WTC11 (cell line): ENCODE data around the gene RPP38. TPM values are rescaled to one million over a fixed set of nuclear protein-coding genes. Genes with fewer than 3 reads are reported as not detected.

Source experiments
- ATAC-seq: fragments of 200-7000 bp; cut with Tn5 transposase; 2 replicates; pipeline ENCODE4 v1.10.0; 2021; ENCODE audit warnings: mild to moderate bottlenecking, moderate library complexity
- CTCF ChIA-PET: fragments of 300-600 bp; sonication (Branson Sonifier 250); formaldehyde crosslinking; loops from one replicate; lab custom pipeline; 2021; ENCODE audit warnings: antibody characterized with exemption; lab: Charles Lee
- POLR2A ChIA-PET: fragments of 350-600 bp; sonication (Branson Sonifier 250); formaldehyde crosslinking; loops from one replicate; lab custom pipeline; 2021; ENCODE audit warnings: antibody characterized with exemption; lab: Charles Lee
- DNase-seq: peaks from one replicate; pipeline ENCODE4 v3.0.0; 2021; ENCODE audit warnings: low spot score
- H3K27ac Mint-ChIP-seq: 2 replicates; pipeline ENCODE4 v1.8.0; 2021; ENCODE audit warnings: mixed read lengths
- H3K27me3 Mint-ChIP-seq: 2 replicates; pipeline ENCODE4 v1.8.0; 2021; ENCODE audit warnings: low read depth, mild to moderate bottlenecking, moderate library complexity, mixed read lengths
- H3K36me3 Mint-ChIP-seq: 2 replicates; pipeline ENCODE4 v1.8.0; 2021; ENCODE audit warnings: mixed read lengths
- H3K4me1 Mint-ChIP-seq: 2 replicates; pipeline ENCODE4 v1.8.0; 2022; ENCODE audit warnings: mixed read lengths
- H3K4me3 Mint-ChIP-seq: 2 replicates; pipeline ENCODE4 v1.8.0; 2021; ENCODE audit warnings: mild to moderate bottlenecking, moderate library complexity, mixed read lengths
- H3K9me3 Mint-ChIP-seq: 2 replicates; pipeline ENCODE4 v1.8.0; 2021; ENCODE audit warnings: mixed read lengths
- AFF4 ChIP-seq: sonication (generic); formaldehyde crosslinking; IDR thresholded peaks from 2 replicates; pipeline ENCODE4 v1.8.1; 2023; ENCODE audit warnings: mild to moderate bottlenecking, missing genetic modification reagents, borderline replicate concordance
- CTCF ChIP-seq: fragments of 200-600 bp; IDR thresholded peaks from 2 replicates; pipeline ENCODE4 v1.8.0; 2022; ENCODE audit warnings: antibody characterized with exemption
- ETV6 ChIP-seq: sonication (generic); formaldehyde crosslinking; IDR thresholded peaks from 2 replicates; pipeline ENCODE4 v1.8.1; 2022; ENCODE audit warnings: mild to moderate bottlenecking, missing genetic modification reagents
- GRHL2 ChIP-seq: fragments of 250-450 bp; sonication (Bioruptor Pico); IDR thresholded peaks from 2 replicates; pipeline ENCODE4 v1.8.0; 2022; ENCODE audit warnings: mild to moderate bottlenecking, moderate library complexity; ENCODE audit not compliant: insufficient replicate concordance, severe bottlenecking
- GTF2I ChIP-seq: fragments of 250-450 bp; sonication (Bioruptor Pico); conservative IDR thresholded peaks from 2 replicates; pipeline ENCODE4 v1.4.0; 2021; ENCODE audit warnings: mild to moderate bottlenecking
- MYBL2 ChIP-seq: sonication (generic); formaldehyde crosslinking; IDR thresholded peaks from 2 replicates; pipeline ENCODE4 v1.8.1; 2023; ENCODE audit warnings: mild to moderate bottlenecking, moderate library complexity, missing genetic modification reagents
- NR2C2 ChIP-seq: sonication (generic); formaldehyde crosslinking; IDR thresholded peaks from 2 replicates; pipeline ENCODE4 v1.8.0; 2022; ENCODE audit warnings: mild to moderate bottlenecking, missing genetic modification reagents
- OVOL2 ChIP-seq: fragments of 250-450 bp; sonication (Bioruptor Pico); IDR thresholded peaks from 2 replicates; pipeline ENCODE4 v1.9.0; 2021; ENCODE audit warnings: mild to moderate bottlenecking, borderline replicate concordance
- PRRX2 ChIP-seq: fragments of 250-450 bp; sonication (Bioruptor Pico); IDR thresholded peaks from 2 replicates; pipeline ENCODE4 v1.8.0; 2021; ENCODE audit warnings: mild to moderate bottlenecking
- RORB ChIP-seq: fragments of 250-450 bp; sonication (Bioruptor Pico); IDR thresholded peaks from 2 replicates; pipeline ENCODE4 v1.9.0; 2021; ENCODE audit warnings: mild to moderate bottlenecking
- TEAD1 ChIP-seq: sonication (generic); formaldehyde crosslinking; IDR thresholded peaks from 2 replicates; pipeline ENCODE4 v1.8.0; 2022; ENCODE audit warnings: mild to moderate bottlenecking, missing genetic modification reagents
- ZNF512 ChIP-seq: sonication (generic); formaldehyde crosslinking; IDR thresholded peaks from 2 replicates; pipeline ENCODE4 v1.8.1; 2022; ENCODE audit warnings: missing genetic modification reagents, borderline replicate concordance
- total RNA-seq: library from RNA; stranded (reverse); gene quantifications from 3 replicates; pipeline ENCODE4 v1.2.3, GENCODE V29; 2021
- TF ChIP-seq, protein P1 (sequence below): sonication (generic); formaldehyde crosslinking; IDR thresholded peaks from 2 replicates; pipeline ENCODE4 v1.8.1; 2023; ENCODE audit warnings: mild to moderate bottlenecking, missing genetic modification reagents
- TF ChIP-seq, protein P2 (sequence below): sonication (generic); formaldehyde crosslinking; conservative IDR thresholded peaks from 2 replicates; pipeline ENCODE4 v1.8.1; 2022; ENCODE audit warnings: mild to moderate bottlenecking, missing genetic modification reagents
- TF ChIP-seq, protein P3 (sequence below): sonication (generic); formaldehyde crosslinking; IDR thresholded peaks from 2 replicates; pipeline ENCODE4 v1.8.0; 2022; ENCODE audit warnings: mild to moderate bottlenecking, missing genetic modification reagents

The RPP38 gene
- total RNA-seq, 1 experiment from 2014 or later, result 20.9 TPM

DNA sequence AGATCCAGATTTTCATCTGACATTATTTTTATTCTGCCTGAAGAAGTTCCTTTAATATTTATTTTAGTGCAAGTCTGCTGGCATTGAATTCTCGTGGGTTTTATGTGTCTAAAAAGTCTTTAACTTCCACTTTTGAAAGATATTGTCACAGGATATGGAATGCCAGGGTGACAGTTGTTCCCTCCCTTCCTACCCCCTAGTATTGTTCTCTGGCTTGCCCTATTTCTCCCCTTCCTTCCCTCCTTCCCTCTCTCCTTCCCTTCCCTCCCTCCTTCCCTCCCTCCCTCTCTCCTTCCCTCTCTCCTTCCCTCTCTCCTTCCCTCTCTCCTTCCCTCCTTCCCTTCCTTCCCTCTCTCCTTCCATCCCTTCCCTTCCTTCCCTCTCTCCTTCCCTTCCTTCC is 38.5 kb upstream of the RPP38 start:
- DNase-seq, result no peak
- Mint-ChIP-seq H3K27ac (no peak overlapping the region), H3K4me1 (no peaks in the 10 kb centered on the region), H3K27me3 (peaks cover 2% of the 10 kb centered on the region; the same call in 1 of the 2 replicates), H3K9me3 (peaks cover 20% of the 10 kb centered on the region), H3K4me3 (no peak overlapping the region)
- TF ChIP-seq, protein P1, sequence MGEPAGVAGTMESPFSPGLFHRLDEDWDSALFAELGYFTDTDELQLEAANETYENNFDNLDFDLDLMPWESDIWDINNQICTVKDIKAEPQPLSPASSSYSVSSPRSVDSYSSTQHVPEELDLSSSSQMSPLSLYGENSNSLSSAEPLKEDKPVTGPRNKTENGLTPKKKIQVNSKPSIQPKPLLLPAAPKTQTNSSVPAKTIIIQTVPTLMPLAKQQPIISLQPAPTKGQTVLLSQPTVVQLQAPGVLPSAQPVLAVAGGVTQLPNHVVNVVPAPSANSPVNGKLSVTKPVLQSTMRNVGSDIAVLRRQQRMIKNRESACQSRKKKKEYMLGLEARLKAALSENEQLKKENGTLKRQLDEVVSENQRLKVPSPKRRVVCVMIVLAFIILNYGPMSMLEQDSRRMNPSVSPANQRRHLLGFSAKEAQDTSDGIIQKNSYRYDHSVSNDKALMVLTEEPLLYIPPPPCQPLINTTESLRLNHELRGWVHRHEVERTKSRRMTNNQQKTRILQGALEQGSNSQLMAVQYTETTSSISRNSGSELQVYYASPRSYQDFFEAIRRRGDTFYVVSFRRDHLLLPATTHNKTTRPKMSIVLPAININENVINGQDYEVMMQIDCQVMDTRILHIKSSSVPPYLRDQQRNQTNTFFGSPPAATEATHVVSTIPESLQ (CRISPR knock-in tag), result no peak
- TF ChIP-seq, all 79 proteins: peak for 0
- CTCF ChIA-PET, result no interaction called here
- no peak for ATAC-seq
- POLR2A ChIA-PET, result no interaction called here
- H3K36me3 Mint-ChIP-seq, result peaks cover 10% of the 10 kb centered on the region

- ChIA-PET CTCF (no interaction called here), POLR2A (no interaction called here)
- DNase-seq, result no peak
- peaks cover 23% of the 10 kb centered on the region for H3K9me3 Mint-ChIP-seq
- peaks cover 2% of the 10 kb centered on the region; the same call in 1 of the 2 replicates for H3K27me3 Mint-ChIP-seq
- no peaks in the 10 kb centered on the region for H3K4me1 Mint-ChIP-seq
- H3K36me3 Mint-ChIP-seq, result peaks cover 10% of the 10 kb centered on the region
- no peak overlapping the region for H3K27ac Mint-ChIP-seq
- no peak overlapping the region for H3K4me3 Mint-ChIP-seq
- ATAC-seq, result no peak
- TF ChIP-seq ETV6 (CRISPR knock-in tag) (no peak), CTCF (no peak), OVOL2 (CRISPR knock-in tag) (no peak), ZNF512 (CRISPR knock-in tag) (no peak), GRHL2 (CRISPR knock-in tag) (no peak), GTF2I (CRISPR knock-in tag) (no peak), RORB (CRISPR knock-in tag) (no peak), PRRX2 (CRISPR knock-in tag) (no peak), NR2C2 (no peak), AFF4 (CRISPR knock-in tag) (no peak), TEAD1 (CRISPR knock-in tag) (no peak), MYBL2 (CRISPR knock-in tag) (no peak)
- TF ChIP-seq, protein P2, sequence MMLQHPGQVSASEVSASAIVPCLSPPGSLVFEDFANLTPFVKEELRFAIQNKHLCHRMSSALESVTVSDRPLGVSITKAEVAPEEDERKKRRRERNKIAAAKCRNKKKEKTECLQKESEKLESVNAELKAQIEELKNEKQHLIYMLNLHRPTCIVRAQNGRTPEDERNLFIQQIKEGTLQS (CRISPR knock-in tag), result no peak
- TF ChIP-seq, protein P3, sequence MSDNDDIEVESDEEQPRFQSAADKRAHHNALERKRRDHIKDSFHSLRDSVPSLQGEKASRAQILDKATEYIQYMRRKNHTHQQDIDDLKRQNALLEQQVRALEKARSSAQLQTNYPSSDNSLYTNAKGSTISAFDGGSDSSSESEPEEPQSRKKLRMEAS (CRISPR knock-in tag), result no peak
Measured at GRCh38 chr10:15059914-15060313, 37.2 kb upstream of the RPP38 start.
